H1 (cell line): Measurements from ENCODE around the gene FAM193A. TPM values are rescaled to one million over a fixed set of nuclear protein-coding genes. Genes with fewer than 3 reads are reported as not detected.

Experiments used
- BRCA1 ChIP-seq: IDR thresholded peaks from 2 replicates; pipeline ENCODE4 v1.6.1; 2012; ENCODE audit warnings: low read depth, low read length, improper control_type of control experiment
- CEBPB ChIP-seq: IDR thresholded peaks from 2 replicates; pipeline ENCODE4 v1.6.1; 2012; ENCODE audit warnings: low read depth, low read length
- RBBP5 ChIP-seq: IDR thresholded peaks from 2 replicates; pipeline ENCODE4 v1.7.1; 2012; ENCODE audit warnings: low read depth, mild to moderate bottlenecking, inconsistent platforms, low read length, moderate library complexity, borderline replicate concordance
- polyA plus RNA-seq, 7 experiments: library from polyadenylated mRNA; depleted of rRNA in 3 of 7; stranded (reverse) in 5 of 7; unstranded in 2 of 7; fragments of >200 nt in 5 of 7; fragments of 200-250 nt in 2 of 7; gene quantifications; 1 replicate in 5 of 7; 2 replicates in 1 of 7; 4 replicates in 1 of 7; pipeline versions ENCODE4 v1.2.1 to v1.2.3, GENCODE V29; 2011 to 2013; ENCODE audit warnings: missing spikeins in 2 of 7, mixed read lengths in 2 of 7
- total RNA-seq: library from RNA; stranded (reverse); fragmentation: NEBNext Ultra II Directional; extraction: Animal tissue kit (Norgen Biotek cat#: 25700); gene quantifications from 2 replicates; pipeline ENCODE4 v1.2.1, GENCODE V29; 2021

Gene FAM193A
- total and polyA plus RNA-seq, 2 of the 8 experiments (the other 6 are each of a cell fraction or from before 2014, with no cell fraction given): 8.7 to 26.2 TPM

DNA sequence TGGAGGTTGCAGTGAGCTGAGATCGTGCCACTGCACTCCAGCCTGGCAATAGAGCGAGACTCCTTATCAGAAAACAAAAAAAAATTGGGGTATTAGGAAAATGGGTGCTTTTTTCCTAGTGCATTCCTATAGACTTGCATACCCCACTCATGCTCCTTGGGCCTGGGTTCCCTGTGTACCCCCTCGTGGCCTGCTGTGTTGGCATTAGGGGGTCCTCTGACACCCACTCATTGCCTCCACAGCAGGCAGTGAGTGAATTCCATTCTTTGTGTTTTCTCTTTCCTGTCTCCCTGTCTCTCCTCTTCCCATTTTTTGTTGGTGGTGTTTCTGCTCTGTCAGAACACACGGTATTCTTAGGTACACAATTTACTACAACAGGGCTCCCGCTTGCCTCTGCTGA, 176.9 kb downstream of the FAM193A start (continued):
- TF ChIP-seq CEBPB (no peak), RBBP5 (no peak), BRCA1 (no peak)
